Fibroblast of mammary gland (primary cell): ENCODE data around the gene EED.
A peak's percentile ranks its signal among the peaks of the same experiment; 100 is the strongest.

ENCODE experiments used
- DNase-seq: peaks from one replicate; pipeline ENCODE4 v3.0.0-alpha.2; 2010; ENCODE audit warnings: low read depth
- H3K4me3 ChIP-seq: 2 replicates; pipeline ENCODE4 v1.5.1; 2011; ENCODE audit warnings: low read depth, mild to moderate bottlenecking, low read length, moderate library complexity; ENCODE audit not compliant: control insufficient read depth
- CTCF ChIP-seq: conservative IDR thresholded peaks from 2 replicates; pipeline ENCODE4 v1.5.1; 2011; ENCODE audit warnings: low read depth, low read length, inconsistent platforms; ENCODE audit not compliant: control insufficient read depth, insufficient read depth

The EED gene

GRCh38 chr11:86201371-86201884, 43.1 kb upstream of the EED start:
- H3K4me3 ChIP-seq: no peak overlapping the region
- no peak for TF ChIP-seq CTCF
- no peak for DNase-seq

- H3K4me3 ChIP-seq: peak overlapping the region; percentile 38
- DNase-seq: no peak
- no peak for TF ChIP-seq CTCF
Measured at GRCh38 chr11:86202013-86202336, 42.6 kb upstream of the EED start.

DNA sequence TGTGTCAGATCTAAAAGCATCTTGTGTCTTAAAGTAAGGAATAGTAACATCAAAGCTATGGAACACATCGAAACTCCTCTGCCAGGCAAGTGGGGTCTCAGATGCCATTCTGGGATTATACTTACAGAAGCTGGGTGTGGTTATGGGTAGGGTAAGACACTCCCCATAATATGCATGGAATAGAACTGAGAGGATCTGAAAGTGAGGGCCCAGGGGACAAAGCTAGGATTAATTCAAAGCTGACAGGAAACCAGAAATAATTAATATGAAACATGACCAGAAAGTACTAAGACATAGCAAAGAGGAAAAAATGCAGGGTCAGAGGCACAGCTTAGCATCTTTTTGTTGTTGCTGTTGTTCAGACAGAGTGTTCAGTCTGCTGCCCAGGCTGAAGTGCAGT, 40.2 kb upstream of the EED start:
- TF ChIP-seq CTCF: no peak
- no peak for DNase-seq
- H3K4me3 ChIP-seq: no peak overlapping the region

DNA sequence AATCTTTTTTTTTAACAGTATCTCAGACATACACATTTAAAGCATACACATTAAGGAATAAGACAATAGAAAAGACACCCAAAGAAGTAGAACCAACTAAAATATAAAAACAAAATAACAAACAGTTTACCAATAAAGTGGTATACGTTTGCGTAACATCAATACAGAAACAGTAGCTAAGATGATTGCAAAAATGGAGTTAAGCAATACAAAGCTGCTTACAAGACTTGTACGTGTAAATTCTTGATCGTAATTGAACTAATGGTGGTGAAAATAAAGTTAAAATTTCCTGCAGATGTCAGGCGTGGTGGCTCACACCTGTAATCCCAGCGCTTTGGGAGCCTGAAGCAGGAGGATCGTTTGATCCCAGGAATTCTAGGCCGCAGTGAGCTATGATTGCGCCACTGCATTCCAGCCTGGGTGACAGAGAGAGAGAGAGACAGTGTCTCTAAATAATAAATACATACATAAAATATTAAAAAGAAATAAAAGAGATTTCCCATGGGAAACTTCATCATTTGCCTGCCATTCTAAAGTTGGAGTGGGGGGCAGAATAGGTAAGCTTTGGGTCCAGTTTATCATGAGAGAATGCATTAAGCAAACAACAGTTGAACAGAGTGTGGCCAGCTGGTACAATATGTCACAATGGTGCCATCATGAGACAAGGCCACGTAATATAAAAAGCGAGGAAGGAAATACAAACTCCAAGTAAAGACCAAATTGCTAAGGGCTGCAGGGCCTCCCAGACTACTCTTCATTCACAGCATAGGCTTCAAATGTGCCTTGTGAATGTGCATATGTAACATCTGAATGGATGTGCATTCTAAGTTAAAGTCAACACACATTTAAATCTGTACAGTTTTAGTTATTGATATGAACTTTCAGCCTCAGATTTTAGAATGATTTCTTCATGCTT, 38.9 kb upstream of the EED start:
- DNase-seq: no peak
- no peak for TF ChIP-seq CTCF
- no peak overlapping the region for H3K4me3 ChIP-seq

GRCh38 chr11:86206337-86206695, 38.2 kb upstream of the EED start:
- DNase-seq: no peak
- no peak overlapping the region for H3K4me3 ChIP-seq
- TF ChIP-seq CTCF: no peak

- no peak for DNase-seq
- no peak overlapping the region for H3K4me3 ChIP-seq
- no peak for TF ChIP-seq CTCF
Measured at GRCh38 chr11:86207413-86207812, 37.1 kb upstream of the EED start.

DNA sequence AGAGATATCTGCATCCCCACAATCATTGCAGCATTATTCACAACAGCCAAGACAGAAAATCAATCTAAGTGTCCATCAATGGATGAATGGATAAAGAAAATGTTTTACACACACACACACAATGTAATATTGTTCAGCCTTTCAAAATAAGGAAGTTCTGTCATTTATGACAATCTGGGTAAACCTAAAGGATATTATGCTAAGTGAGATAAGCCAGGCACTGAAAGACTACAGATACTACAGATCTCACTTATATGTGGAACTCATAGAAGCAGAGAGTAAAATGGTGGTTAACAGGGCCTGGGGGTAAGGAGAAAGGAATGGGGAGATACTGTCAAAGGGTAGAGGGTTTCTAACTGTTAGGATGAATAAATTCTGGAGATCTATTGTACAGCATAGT, 36.0 kb upstream of the EED start:
- no peak for TF ChIP-seq CTCF
- no peak overlapping the region for H3K4me3 ChIP-seq
- no peak for DNase-seq
